ENCODE results near the gene TPCN2. TPM values are rescaled to one million over a fixed set of nuclear protein-coding genes. Genes with fewer than 3 reads are reported as not detected.

Gene TPCN2
- polyA plus RNA-seq, 2 donors, result 6.5 to 12.1 TPM

DNA sequence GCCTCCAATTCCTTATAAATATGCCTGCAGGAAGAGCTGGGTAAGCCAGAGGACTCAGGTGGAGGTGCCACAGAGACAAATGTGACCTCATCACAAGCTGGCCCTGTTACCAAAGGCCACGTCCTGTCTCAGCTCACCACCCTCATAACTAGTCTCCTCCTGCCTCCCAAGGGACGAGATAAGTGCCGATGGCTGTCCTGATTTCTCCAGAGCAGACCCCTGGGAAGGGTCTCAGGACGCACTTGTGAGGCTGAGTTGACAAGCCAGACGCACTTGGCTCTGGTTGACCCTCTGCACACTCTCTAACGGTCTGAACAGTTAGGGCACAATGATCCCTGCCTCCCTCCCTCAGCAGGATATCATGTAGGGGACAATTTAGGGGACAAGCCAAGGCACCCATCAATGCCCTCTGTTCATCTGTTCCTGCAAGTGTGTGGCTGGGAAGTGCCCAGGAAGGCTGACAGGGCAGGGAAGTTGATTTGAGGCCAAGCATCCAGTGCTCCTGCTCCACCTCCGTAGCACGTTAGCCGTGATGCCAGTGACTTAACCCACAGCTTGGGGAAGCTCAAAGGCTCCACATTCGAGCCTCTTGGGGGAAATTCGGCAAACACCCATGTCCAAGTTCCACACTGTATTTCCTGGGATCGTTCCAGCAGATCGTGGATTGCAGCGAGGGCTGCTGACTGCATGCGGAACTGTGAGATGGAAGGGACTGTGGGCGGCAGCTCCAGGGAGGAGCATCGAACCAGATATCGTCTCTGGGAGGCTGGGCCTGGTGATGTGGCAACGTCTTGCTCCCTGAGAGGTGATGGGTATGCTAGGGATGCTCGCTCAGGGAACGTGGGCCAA lies 109.8 kb downstream of the TPCN2 start:
- no peaks in the 10 kb centered on the region for H3K36me3 ChIP-seq (ENCODE audit: control insufficient read depth in 2 of 2, insufficient read depth in 2 of 2, low read length in 1 of 2)
- no peak overlapping the region for H3K27ac ChIP-seq (ENCODE audit: low read depth in 2 of 2, low read length in 1 of 2)
- WGBS, 2 donors, result 84 to 87% methylated on average over 21 of the region's 21 CpGs
- H3K27me3 ChIP-seq (ENCODE audit: control insufficient read depth in 1 of 2, insufficient read depth in 2 of 2, low read length in 2 of 2), result no peaks in the 10 kb centered on the region
- no peak overlapping the region for H3K4me3 ChIP-seq (ENCODE audit: low read depth in 1 of 2, low read length in 2 of 2)
- no peaks in the 10 kb centered on the region for H3K9me3 ChIP-seq (ENCODE audit: control insufficient read depth in 2 of 2, insufficient read depth in 1 of 2, low read depth in 1 of 2, low read length in 1 of 2)
- peaks cover 4 to 16% of the 10 kb centered on the region in 2 donors for H3K4me1 ChIP-seq (ENCODE audit: control insufficient read depth in 2 of 2, insufficient read depth in 2 of 2, low read length in 1 of 2)

DNA sequence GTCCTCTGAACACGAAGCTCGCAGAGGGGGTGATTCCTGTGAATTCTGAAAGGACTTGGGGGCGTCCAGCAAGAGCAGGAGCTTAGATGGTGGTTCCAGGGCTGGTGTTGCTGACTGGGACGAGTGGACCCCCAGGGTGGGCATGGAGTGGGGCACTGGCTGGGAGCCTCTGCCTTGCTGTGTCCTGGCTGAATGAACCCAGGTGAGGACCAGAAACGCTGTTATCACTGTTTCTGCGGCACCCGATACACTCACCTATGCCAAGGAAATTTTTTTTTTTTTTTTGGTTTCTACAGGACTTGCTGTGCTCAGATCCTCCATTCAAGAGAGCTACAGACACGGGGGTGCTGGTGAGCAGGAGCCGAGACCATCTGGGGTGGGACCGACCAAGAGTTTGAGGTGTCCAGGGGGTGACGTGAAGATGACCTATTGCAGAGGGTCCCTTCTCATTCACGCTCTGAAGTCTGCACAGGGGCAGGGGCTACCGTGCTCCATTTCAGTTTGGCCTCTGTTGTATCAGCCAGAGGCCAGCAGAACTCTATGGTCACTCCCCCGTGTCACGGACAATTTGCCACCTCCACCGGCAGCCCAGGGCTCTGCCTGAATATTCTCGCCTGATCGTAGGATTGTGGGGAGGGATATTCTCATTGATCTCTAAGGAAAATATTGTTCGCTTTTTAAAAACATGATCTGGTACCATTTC lies 110.6 kb downstream of the TPCN2 start:
- no peak overlapping the region for H3K27ac ChIP-seq (ENCODE audit: low read depth in 2 of 2, low read length in 1 of 2)
- no peaks in the 10 kb centered on the region for H3K36me3 ChIP-seq (ENCODE audit: control insufficient read depth in 2 of 2, insufficient read depth in 2 of 2, low read length in 1 of 2)
- H3K4me3 ChIP-seq (ENCODE audit: low read depth in 1 of 2, low read length in 2 of 2), result no peak overlapping the region
- 83 to 88% methylated on average over 19 of the region's 19 CpGs for WGBS, 2 donors
- no peaks in the 10 kb centered on the region for H3K27me3 ChIP-seq (ENCODE audit: control insufficient read depth in 1 of 2, insufficient read depth in 2 of 2, low read length in 2 of 2)
- peaks cover 4 to 16% of the 10 kb centered on the region in 2 donors for H3K4me1 ChIP-seq (ENCODE audit: control insufficient read depth in 2 of 2, insufficient read depth in 2 of 2, low read length in 1 of 2)
- H3K9me3 ChIP-seq (ENCODE audit: control insufficient read depth in 2 of 2, insufficient read depth in 1 of 2, low read depth in 1 of 2, low read length in 1 of 2), result peaks cover 0 to under 1% of the 10 kb centered on the region in 2 donors

DNA sequence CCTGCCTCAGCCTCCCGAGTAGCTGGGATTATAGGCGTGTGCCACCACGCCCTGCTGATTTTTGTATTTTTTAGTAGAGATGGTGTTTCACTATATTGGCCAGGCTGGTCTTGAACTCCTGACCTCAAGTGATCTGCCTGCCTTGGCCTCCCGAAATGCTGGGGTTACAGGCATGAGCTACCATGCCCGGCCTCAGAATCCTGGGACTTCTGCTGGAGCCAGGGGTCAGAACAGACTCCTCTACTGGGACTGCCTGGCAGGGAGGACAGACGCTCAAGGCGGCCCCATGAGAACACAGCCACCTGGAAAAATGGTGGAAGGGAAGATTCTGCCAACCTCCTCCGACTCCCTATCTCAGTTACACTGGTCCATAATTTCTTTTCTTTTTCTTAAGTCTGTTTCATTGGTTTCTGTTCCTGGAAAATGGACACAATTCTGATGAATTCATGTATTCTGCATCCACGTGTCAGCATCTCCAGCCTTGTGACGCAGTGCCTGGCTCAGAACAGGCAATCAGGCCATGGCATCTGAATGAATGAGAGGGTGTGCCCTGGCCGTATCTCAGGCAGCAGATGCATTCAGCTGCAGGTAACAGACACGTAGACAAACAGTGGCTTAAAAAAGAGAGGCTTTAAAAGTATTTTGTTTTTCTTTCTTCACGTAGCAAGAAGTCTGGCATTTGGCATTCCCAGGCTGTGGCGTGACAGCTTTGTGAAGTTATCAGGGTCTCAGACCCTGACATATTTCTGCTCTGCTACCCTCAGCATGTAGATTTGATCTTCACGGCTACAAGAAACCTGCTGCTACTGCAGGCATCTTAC lies 111.8 kb downstream of the TPCN2 start:
- Histone ChIP-seq H3K4me3 (ENCODE audit: low read depth in 1 of 2, low read length in 2 of 2) (no peak overlapping the region), H3K27ac (ENCODE audit: low read depth in 2 of 2, low read length in 1 of 2) (no peak overlapping the region), H3K36me3 (ENCODE audit: control insufficient read depth in 2 of 2, insufficient read depth in 2 of 2, low read length in 1 of 2) (no peaks in the 10 kb centered on the region), H3K9me3 (ENCODE audit: control insufficient read depth in 2 of 2, insufficient read depth in 1 of 2, low read depth in 1 of 2, low read length in 1 of 2) (peaks cover 0 to 2% of the 10 kb centered on the region in 2 donors), H3K27me3 (ENCODE audit: control insufficient read depth in 1 of 2, insufficient read depth in 2 of 2, low read length in 2 of 2) (no peaks in the 10 kb centered on the region), H3K4me1 (ENCODE audit: control insufficient read depth in 2 of 2, insufficient read depth in 2 of 2, low read length in 1 of 2) (peaks cover 4 to 14% of the 10 kb centered on the region in 2 donors)
- 70 to 78% methylated on average over 15 of the region's 15 CpGs for WGBS, 2 donors

DNA sequence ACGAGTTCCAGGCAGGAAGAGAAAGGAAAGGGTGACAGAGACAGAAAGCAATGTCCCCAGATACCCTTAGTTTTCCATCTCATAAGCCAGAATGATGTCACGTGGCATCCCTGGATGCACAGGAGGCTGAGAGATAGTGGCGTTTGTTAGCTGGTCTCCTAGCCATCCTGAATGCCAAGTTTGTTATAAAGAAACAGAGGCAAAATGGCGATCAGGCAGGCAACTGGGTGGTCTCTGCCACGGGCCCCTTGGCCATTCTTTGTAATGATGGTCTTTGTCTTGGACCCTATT lies 112.3 kb downstream of the TPCN2 start:
- H3K4me1 ChIP-seq (ENCODE audit: control insufficient read depth in 2 of 2, insufficient read depth in 2 of 2, low read length in 1 of 2), result peaks cover 4 to 10% of the 10 kb centered on the region in 2 donors
- no peak overlapping the region for H3K4me3 ChIP-seq (ENCODE audit: low read depth in 1 of 2, low read length in 2 of 2)
- WGBS, 2 donors, result 72 to 74% methylated on average over 5 of the region's 5 CpGs
- H3K27ac ChIP-seq (ENCODE audit: low read depth in 2 of 2, low read length in 1 of 2), result no peak overlapping the region
- no peaks in the 10 kb centered on the region for H3K36me3 ChIP-seq (ENCODE audit: control insufficient read depth in 2 of 2, insufficient read depth in 2 of 2, low read length in 1 of 2)
- no peaks in the 10 kb centered on the region for H3K27me3 ChIP-seq (ENCODE audit: control insufficient read depth in 1 of 2, insufficient read depth in 2 of 2, low read length in 2 of 2)
- peaks cover 0 to 2% of the 10 kb centered on the region in 2 donors for H3K9me3 ChIP-seq (ENCODE audit: control insufficient read depth in 2 of 2, insufficient read depth in 1 of 2, low read depth in 1 of 2, low read length in 1 of 2)

DNA sequence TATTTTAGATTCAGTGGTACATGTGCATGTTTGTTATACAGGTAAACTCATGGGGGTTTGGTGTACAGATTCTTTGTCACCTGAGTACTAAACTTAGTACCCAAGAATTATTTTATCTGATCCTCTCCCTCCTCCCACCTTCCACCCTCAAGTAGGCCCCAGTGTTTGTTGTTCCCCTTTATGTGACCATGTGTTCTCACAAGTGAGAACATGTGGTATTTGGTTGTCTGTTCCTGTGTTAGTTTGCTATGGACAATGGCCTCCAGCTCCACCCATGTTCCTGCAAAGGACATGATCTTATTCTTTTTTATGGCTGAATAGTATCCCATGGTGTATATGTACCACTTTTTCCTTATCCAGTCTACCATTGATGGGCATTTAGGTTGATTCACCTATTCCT lies 113.8 kb downstream of the TPCN2 start:
- no peak overlapping the region for H3K27ac ChIP-seq (ENCODE audit: low read depth in 2 of 2, low read length in 1 of 2)
- no peaks in the 10 kb centered on the region for H3K27me3 ChIP-seq (ENCODE audit: control insufficient read depth in 1 of 2, insufficient read depth in 2 of 2, low read length in 2 of 2)
- peaks cover 0 to 2% of the 10 kb centered on the region in 2 donors for H3K9me3 ChIP-seq (ENCODE audit: control insufficient read depth in 2 of 2, insufficient read depth in 1 of 2, low read depth in 1 of 2, low read length in 1 of 2)
- H3K4me3 ChIP-seq (ENCODE audit: low read depth in 1 of 2, low read length in 2 of 2), result no peak overlapping the region
- peaks cover 0 to 7% of the 10 kb centered on the region in 2 donors for H3K4me1 ChIP-seq (ENCODE audit: control insufficient read depth in 2 of 2, insufficient read depth in 2 of 2, low read length in 1 of 2)
- no peaks in the 10 kb centered on the region for H3K36me3 ChIP-seq (ENCODE audit: control insufficient read depth in 2 of 2, insufficient read depth in 2 of 2, low read length in 1 of 2)

DNA sequence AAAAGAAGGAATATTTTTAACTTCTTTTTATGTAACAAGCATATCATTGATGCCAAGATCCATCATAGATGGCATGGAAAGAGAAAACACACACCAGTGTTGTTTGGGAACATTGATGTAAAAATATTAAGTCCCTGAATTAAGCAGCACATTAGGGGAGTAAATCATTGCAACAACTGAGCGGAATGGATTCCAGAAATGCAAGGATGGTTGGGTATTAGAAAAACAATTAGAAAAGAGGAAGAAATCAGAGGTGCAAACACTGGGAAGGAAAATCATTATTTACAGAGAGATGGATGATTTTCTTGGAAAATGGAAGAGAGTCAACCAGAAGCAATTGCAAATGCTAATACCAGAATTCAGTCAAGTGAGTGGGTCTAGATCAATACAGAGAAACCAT lies 115.1 kb downstream of the TPCN2 start:
- no peak overlapping the region for H3K27ac ChIP-seq (ENCODE audit: low read depth in 2 of 2, low read length in 1 of 2)
- H3K27me3 ChIP-seq (ENCODE audit: control insufficient read depth in 1 of 2, insufficient read depth in 2 of 2, low read length in 2 of 2), result no peaks in the 10 kb centered on the region
- 95 to 98% methylated on average over 1 of the region's 1 CpG for WGBS, 2 donors
- H3K9me3 ChIP-seq (ENCODE audit: control insufficient read depth in 2 of 2, insufficient read depth in 1 of 2, low read depth in 1 of 2, low read length in 1 of 2), result peaks cover 0 to 2% of the 10 kb centered on the region in 2 donors
- H3K4me1 ChIP-seq (ENCODE audit: control insufficient read depth in 2 of 2, insufficient read depth in 2 of 2, low read length in 1 of 2), result peaks cover 0 to 7% of the 10 kb centered on the region in 2 donors
- no peak overlapping the region for H3K4me3 ChIP-seq (ENCODE audit: low read depth in 1 of 2, low read length in 2 of 2)
- no peaks in the 10 kb centered on the region for H3K36me3 ChIP-seq (ENCODE audit: control insufficient read depth in 2 of 2, insufficient read depth in 2 of 2, low read length in 1 of 2)

DNA sequence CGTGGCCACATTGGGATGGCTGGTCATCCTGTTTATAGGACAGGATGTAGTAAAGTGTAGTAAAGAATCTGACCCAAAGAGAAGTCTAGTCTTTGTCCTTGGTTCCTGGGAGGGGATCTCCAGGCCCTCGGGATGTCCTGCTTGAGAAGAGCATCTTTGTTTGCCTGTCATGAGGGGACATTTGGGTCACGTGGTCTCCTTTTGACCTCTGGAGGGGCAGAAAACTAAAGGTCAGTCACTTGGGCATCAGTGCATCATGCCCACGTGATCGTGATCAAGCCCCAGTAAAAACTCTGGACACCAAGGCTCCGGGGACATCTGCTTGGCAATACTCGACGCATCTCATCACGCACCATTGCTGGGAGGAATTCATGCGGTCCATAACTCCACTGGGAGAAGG lies 116.1 kb downstream of the TPCN2 start:
- Histone ChIP-seq H3K27ac (ENCODE audit: low read depth in 2 of 2, low read length in 1 of 2) (no peak overlapping the region), H3K36me3 (ENCODE audit: control insufficient read depth in 2 of 2, insufficient read depth in 2 of 2, low read length in 1 of 2) (no peaks in the 10 kb centered on the region), H3K4me3 (ENCODE audit: low read depth in 1 of 2, low read length in 2 of 2) (no peak overlapping the region), H3K9me3 (ENCODE audit: control insufficient read depth in 2 of 2, insufficient read depth in 1 of 2, low read depth in 1 of 2, low read length in 1 of 2) (peaks cover 0 to 2% of the 10 kb centered on the region in 2 donors), H3K27me3 (ENCODE audit: control insufficient read depth in 1 of 2, insufficient read depth in 2 of 2, low read length in 2 of 2) (no peaks in the 10 kb centered on the region), H3K4me1 (ENCODE audit: control insufficient read depth in 2 of 2, insufficient read depth in 2 of 2, low read length in 1 of 2) (peaks cover 0 to 7% of the 10 kb centered on the region in 2 donors)
- 76 to 88% methylated on average over 10 of the region's 10 CpGs for WGBS, 2 donors

DNA sequence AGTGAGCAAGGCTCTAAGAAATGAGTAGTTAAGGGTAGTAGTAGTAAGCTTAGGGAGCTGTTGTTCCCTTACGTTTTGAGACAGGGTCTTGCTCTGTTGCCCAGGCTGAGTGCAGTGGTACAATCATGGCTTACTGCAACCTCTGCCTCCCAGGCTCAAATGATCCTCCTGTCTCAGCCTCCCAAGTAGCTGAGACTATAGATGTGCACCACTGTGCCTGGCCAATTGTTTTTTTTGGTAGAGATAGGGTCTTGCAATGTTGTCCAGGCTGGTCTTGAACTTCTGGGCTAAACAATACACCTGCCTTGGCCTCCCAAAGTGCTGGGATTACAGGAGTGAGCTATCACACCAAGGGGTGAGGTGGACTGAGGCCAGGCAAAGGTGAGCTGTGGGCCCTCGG lies 117.0 kb downstream of the TPCN2 start:
- Histone ChIP-seq H3K36me3 (ENCODE audit: control insufficient read depth in 2 of 2, insufficient read depth in 2 of 2, low read length in 1 of 2) (no peaks in the 10 kb centered on the region), H3K27me3 (ENCODE audit: control insufficient read depth in 1 of 2, insufficient read depth in 2 of 2, low read length in 2 of 2) (no peaks in the 10 kb centered on the region), H3K27ac (ENCODE audit: low read depth in 2 of 2, low read length in 1 of 2) (no peak overlapping the region), H3K4me3 (ENCODE audit: low read depth in 1 of 2, low read length in 2 of 2) (no peak overlapping the region), H3K9me3 (ENCODE audit: control insufficient read depth in 2 of 2, insufficient read depth in 1 of 2, low read depth in 1 of 2, low read length in 1 of 2) (peaks cover 0 to 2% of the 10 kb centered on the region in 2 donors), H3K4me1 (ENCODE audit: control insufficient read depth in 2 of 2, insufficient read depth in 2 of 2, low read length in 1 of 2) (peaks cover 0 to 7% of the 10 kb centered on the region in 2 donors)
- WGBS, 2 donors, result 89 to 96% methylated on average over 2 of the region's 2 CpGs

DNA sequence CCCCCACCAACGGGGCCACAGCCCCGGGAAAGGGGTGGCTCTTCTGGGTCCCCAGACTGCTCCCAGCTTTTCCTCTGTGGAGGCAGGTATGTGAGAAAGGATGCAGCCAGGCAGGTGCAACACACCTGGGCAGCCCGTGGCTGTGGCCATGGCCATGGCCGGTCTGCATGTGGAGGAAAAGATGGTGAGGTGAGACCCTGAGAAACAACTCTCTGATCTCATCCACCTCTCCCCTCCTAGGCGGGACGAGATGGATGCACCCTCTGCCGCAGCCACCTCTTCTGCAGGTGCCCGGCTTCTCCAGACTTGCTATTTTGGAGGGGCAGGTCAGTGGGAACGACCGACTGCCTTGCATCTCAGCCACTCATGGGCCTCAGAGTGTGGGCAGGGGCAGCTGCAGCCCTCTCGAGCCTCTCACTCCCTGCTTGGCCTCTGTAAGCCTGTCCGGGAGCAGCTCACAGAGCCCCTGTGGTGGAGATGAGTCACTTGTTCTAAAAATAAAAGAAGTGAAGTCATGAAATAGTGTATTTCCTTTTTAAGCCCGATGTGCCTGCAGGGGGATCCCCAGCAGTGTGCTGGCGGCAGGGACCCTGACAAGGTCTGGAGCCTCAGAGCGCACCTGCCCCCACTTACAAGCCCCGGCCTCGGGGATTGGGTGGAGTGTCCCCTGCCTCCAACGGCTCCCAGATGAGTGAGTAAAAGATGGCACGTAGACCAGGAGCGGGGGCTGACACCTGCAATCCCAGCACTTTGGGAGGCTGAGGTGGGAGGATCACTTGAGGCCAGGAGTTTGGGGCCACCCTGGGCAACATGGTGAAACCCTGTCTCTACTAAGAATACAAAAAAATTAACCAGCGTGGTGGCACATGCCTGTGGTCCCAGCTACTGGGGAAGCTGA lies 117.7 kb downstream of the TPCN2 start:
- Histone ChIP-seq H3K4me3 (ENCODE audit: low read depth in 1 of 2, low read length in 2 of 2) (no peak overlapping the region), H3K27ac (ENCODE audit: low read depth in 2 of 2, low read length in 1 of 2) (no peak overlapping the region), H3K4me1 (ENCODE audit: control insufficient read depth in 2 of 2, insufficient read depth in 2 of 2, low read length in 1 of 2) (peaks cover 0 to 7% of the 10 kb centered on the region in 2 donors), H3K9me3 (ENCODE audit: control insufficient read depth in 2 of 2, insufficient read depth in 1 of 2, low read depth in 1 of 2, low read length in 1 of 2) (peaks cover 0 to 2% of the 10 kb centered on the region in 2 donors), H3K36me3 (ENCODE audit: control insufficient read depth in 2 of 2, insufficient read depth in 2 of 2, low read length in 1 of 2) (no peaks in the 10 kb centered on the region), H3K27me3 (ENCODE audit: control insufficient read depth in 1 of 2, insufficient read depth in 2 of 2, low read length in 2 of 2) (no peaks in the 10 kb centered on the region)
- WGBS, 2 donors, result 36 to 49% methylated on average over 21 of the region's 21 CpGs
